ENCODE data around the gene BRD7.

GRCh38 chr16:50323335-50324011, 45.3 kb downstream of the BRD7 start:
- TF ChIP-seq CTCF (IDR thresholded peaks at IDR 0.05; ENCODE audit: low read depth, low read length) (peak; percentile 22; the same call in 1 of the 2 replicates), EZH2phosphoT487 (IDR thresholded peaks at IDR 0.05; ENCODE audit: low read depth) (no peak)
